IMR-90 (cell line): Measurements from ENCODE around the gene HAO2.

Experiments
- BHLHE40 ChIP-seq: fragments of 150-350 bp; IDR thresholded peaks from 2 replicates; pipeline ENCODE4 v1.6.1; 2016; ENCODE audit warnings: mild to moderate bottlenecking, low read depth, low read length
- CEBPB ChIP-seq: IDR thresholded peaks from 2 replicates; pipeline ENCODE4 v1.6.1; 2012; ENCODE audit warnings: low read depth, low read length, improper control_type of control experiment
- CHD1 ChIP-seq: IDR thresholded peaks from 2 replicates; pipeline ENCODE4 v1.6.1; 2012; ENCODE audit warnings: low read depth, low read length, improper control_type of control experiment
- MAZ ChIP-seq: IDR thresholded peaks from 2 replicates; pipeline ENCODE4 v1.6.1; 2012; ENCODE audit warnings: low read depth, mild to moderate bottlenecking, low read length, improper control_type of control experiment, moderate library complexity, borderline replicate concordance
- MXI1 ChIP-seq: IDR thresholded peaks from 2 replicates; pipeline ENCODE4 v1.6.1; 2012; ENCODE audit warnings: low read depth, mild to moderate bottlenecking, low read length, moderate library complexity, borderline replicate concordance
- POLR2A ChIP-seq: IDR thresholded peaks from 2 replicates; pipeline ENCODE4 v1.6.1; 2012; ENCODE audit warnings: mild to moderate bottlenecking, low read depth, low read length
- RAD21 ChIP-seq: IDR thresholded peaks from 2 replicates; pipeline ENCODE4 v1.6.1; 2012; ENCODE audit warnings: low read length, improper control_type of control experiment
- RCOR1 ChIP-seq: IDR thresholded peaks from 2 replicates; pipeline ENCODE4 v1.6.1; 2012; ENCODE audit warnings: mild to moderate bottlenecking, low read length, improper control_type of control experiment; ENCODE audit not compliant: insufficient replicate concordance
- RFX5 ChIP-seq: IDR thresholded peaks from 2 replicates; pipeline ENCODE4 v1.8.0; 2012; ENCODE audit warnings: low read depth, mild to moderate bottlenecking, low read length, moderate library complexity
- SMC3 ChIP-seq: fragments of 150-350 bp; IDR thresholded peaks from 2 replicates; pipeline ENCODE4 v1.6.1; 2016; ENCODE audit warnings: low read depth, mild to moderate bottlenecking, antibody characterized with exemption, low read length, moderate library complexity
- TF ChIP-seq, protein P1 (sequence below): conservative IDR thresholded peaks from 2 replicates; pipeline ENCODE4 v1.5.1; 2012; ENCODE audit warnings: mild to moderate bottlenecking, low read depth, low read length, improper control_type of control experiment
- TF ChIP-seq, protein P2 (sequence below): fragments of 150-350 bp; IDR thresholded peaks from 2 replicates; pipeline ENCODE4 v1.6.1; 2017; ENCODE audit warnings: mild to moderate bottlenecking, antibody characterized with exemption, low read length, low read depth
- TF ChIP-seq, protein P3 (sequence below): fragments of 150-350 bp; IDR thresholded peaks from 2 replicates; pipeline ENCODE4 v1.6.1; 2016; ENCODE audit warnings: low read depth, mild to moderate bottlenecking, low read length, moderate library complexity, borderline replicate concordance

DNA sequence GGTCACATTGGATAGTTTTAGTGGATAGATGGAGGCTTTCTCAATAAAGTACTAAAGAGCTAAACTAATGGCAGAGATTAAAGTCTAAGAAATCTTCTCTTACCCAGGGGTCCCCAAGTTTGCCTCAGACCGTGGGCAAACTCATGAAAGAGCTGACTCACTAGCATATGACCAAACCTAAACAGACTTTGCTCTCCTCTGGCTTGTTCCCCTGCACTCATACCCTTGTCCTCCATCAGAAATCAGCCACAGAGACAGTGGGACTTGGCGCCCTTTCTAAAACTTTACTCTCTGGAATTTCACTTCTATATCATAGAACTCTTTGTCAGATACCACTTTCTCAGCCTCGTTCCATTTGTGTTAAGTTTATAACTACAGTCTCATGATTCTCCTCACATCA is 29.4 kb downstream of the HAO2 start:
- TF ChIP-seq, protein P1, sequence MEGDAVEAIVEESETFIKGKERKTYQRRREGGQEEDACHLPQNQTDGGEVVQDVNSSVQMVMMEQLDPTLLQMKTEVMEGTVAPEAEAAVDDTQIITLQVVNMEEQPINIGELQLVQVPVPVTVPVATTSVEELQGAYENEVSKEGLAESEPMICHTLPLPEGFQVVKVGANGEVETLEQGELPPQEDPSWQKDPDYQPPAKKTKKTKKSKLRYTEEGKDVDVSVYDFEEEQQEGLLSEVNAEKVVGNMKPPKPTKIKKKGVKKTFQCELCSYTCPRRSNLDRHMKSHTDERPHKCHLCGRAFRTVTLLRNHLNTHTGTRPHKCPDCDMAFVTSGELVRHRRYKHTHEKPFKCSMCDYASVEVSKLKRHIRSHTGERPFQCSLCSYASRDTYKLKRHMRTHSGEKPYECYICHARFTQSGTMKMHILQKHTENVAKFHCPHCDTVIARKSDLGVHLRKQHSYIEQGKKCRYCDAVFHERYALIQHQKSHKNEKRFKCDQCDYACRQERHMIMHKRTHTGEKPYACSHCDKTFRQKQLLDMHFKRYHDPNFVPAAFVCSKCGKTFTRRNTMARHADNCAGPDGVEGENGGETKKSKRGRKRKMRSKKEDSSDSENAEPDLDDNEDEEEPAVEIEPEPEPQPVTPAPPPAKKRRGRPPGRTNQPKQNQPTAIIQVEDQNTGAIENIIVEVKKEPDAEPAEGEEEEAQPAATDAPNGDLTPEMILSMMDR, result no peak
- TF ChIP-seq BHLHE40, result no peak
- no peak for TF ChIP-seq RAD21
- TF ChIP-seq, protein P2, sequence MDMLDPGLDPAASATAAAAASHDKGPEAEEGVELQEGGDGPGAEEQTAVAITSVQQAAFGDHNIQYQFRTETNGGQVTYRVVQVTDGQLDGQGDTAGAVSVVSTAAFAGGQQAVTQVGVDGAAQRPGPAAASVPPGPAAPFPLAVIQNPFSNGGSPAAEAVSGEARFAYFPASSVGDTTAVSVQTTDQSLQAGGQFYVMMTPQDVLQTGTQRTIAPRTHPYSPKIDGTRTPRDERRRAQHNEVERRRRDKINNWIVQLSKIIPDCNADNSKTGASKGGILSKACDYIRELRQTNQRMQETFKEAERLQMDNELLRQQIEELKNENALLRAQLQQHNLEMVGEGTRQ, result no peak
- TF ChIP-seq POLR2A, result no peak
- no peak for TF ChIP-seq MAZ
- TF ChIP-seq MXI1, result no peak
- TF ChIP-seq, protein P3, sequence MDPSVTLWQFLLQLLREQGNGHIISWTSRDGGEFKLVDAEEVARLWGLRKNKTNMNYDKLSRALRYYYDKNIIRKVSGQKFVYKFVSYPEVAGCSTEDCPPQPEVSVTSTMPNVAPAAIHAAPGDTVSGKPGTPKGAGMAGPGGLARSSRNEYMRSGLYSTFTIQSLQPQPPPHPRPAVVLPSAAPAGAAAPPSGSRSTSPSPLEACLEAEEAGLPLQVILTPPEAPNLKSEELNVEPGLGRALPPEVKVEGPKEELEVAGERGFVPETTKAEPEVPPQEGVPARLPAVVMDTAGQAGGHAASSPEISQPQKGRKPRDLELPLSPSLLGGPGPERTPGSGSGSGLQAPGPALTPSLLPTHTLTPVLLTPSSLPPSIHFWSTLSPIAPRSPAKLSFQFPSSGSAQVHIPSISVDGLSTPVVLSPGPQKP, result no peak
- no peak for TF ChIP-seq RFX5
- TF ChIP-seq CHD1, result no peak
- no peak for TF ChIP-seq SMC3
- TF ChIP-seq CEBPB, result no peak
- no peak for TF ChIP-seq RCOR1
